BE2C (cell line): ENCODE data around the gene PRKG1.

ENCODE experiments used
- DNase-seq: peaks from one replicate; pipeline ENCODE4 v3.0.0-alpha.2; 2020
- H3K27me3 ChIP-seq: fragments of 250-450 bp; sonication (Bioruptor Pico); 2 replicates; pipeline ENCODE4 v1.5.1; 2020; ENCODE audit warnings: mild to moderate bottlenecking
- H3K36me3 ChIP-seq: fragments of 250-450 bp; sonication (Bioruptor Pico); 2 replicates; pipeline ENCODE4 v1.5.1; 2020; ENCODE audit warnings: mild to moderate bottlenecking
- H3K4me1 ChIP-seq: fragments of 250-450 bp; sonication (Bioruptor Pico); 2 replicates; pipeline ENCODE4 v1.5.1; 2020
- H3K4me3 ChIP-seq: 2 replicates; pipeline ENCODE4 v1.5.1; 2011; ENCODE audit warnings: low read depth, low read length
- H3K9me3 ChIP-seq: fragments of 250-450 bp; sonication (Bioruptor Pico); 2 replicates; pipeline ENCODE4 v1.5.1; 2020
- TF ChIP-seq, protein P1 (sequence below): IDR thresholded peaks from 2 replicates; pipeline ENCODE4 v1.5.1; 2012; ENCODE audit warnings: mild to moderate bottlenecking, low read depth, low read length

The PRKG1 gene

DNA sequence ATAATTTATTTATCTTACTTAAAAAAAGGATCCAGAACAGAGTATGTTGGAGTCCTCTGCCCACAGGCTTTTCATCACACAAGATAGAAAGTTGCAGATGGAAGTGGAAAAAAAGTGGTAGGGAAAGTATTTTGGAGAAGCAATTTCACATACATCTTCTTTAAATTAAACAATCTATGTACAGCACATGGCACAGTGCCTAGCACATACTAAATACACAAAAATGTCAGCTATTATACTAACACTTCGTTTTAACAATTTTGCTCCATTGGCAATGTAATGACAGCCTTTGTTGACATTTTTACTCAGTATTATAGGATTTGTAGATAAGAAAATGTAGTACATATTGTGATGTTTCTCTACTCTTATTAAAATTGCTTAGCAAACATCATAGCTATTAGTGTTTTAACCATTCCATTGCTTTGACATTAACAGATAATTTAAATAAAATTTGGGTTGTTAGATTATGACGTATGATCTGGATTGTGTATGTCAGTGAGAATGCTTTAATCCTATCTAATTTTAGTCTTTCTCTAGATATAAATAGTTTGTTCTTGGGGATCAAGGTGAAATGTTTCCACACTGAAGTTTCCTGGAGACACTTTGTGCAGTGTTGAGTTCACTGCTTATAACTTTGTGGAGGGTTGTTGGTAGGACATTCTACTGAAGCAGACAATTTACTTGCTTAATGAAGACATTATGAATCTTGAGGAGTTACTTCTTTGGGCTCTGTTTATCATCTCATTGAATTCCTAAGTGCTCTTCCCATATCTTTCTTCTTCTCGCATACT lies 1037.0 kb downstream of the PRKG1 start:
- Histone ChIP-seq H3K9me3 (no peaks in the 10 kb centered on the region), H3K36me3 (no peaks in the 10 kb centered on the region), H3K27me3 (no peaks in the 10 kb centered on the region), H3K4me1 (no peaks in the 10 kb centered on the region), H3K4me3 (no peak overlapping the region)
- TF ChIP-seq, protein P1, sequence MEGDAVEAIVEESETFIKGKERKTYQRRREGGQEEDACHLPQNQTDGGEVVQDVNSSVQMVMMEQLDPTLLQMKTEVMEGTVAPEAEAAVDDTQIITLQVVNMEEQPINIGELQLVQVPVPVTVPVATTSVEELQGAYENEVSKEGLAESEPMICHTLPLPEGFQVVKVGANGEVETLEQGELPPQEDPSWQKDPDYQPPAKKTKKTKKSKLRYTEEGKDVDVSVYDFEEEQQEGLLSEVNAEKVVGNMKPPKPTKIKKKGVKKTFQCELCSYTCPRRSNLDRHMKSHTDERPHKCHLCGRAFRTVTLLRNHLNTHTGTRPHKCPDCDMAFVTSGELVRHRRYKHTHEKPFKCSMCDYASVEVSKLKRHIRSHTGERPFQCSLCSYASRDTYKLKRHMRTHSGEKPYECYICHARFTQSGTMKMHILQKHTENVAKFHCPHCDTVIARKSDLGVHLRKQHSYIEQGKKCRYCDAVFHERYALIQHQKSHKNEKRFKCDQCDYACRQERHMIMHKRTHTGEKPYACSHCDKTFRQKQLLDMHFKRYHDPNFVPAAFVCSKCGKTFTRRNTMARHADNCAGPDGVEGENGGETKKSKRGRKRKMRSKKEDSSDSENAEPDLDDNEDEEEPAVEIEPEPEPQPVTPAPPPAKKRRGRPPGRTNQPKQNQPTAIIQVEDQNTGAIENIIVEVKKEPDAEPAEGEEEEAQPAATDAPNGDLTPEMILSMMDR: no peak
- no peak for DNase-seq

DNA sequence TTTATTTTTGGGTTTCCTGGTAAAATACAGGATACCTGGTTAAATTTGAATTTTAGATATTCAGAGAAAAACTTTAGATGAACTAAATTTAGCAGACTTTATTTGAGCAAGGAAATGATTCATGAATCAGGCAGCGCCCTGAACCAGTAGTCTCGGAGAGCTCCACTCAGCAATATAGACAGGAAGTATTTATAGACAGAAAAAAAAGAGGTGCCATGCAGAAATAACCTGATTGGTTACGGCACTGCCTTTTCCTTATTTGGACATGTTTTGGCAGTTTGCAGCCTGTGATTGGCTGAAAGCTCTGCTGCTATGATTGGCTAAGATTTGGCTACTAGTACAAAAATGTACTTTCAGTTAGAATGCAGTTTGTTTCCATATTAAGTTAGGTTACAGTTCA lies 1041.5 kb downstream of the PRKG1 start:
- Histone ChIP-seq H3K4me1 (no peaks in the 10 kb centered on the region), H3K4me3 (no peak overlapping the region), H3K36me3 (no peaks in the 10 kb centered on the region), H3K9me3 (no peaks in the 10 kb centered on the region), H3K27me3 (no peaks in the 10 kb centered on the region)
- no peak for DNase-seq
- TF ChIP-seq, protein P1: no peak

DNA sequence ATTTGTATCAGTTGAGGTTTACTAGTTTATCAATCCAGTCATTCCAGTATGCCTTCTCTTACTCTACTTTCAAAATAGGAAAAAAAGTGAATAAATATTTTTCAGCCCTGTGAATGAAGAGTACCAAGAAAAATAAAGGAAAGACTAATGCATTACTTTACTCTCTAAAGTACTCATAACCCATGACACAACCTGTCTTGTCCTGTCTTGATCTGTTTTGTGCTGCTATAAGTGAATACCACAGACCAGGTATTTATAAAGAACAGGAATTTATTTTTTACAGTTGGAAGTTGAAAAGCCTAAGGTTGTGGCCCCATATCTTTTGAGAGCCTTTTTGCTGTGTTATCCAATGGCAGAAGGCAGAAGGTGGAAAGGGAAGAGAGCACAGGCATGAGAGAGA lies 1045.2 kb downstream of the PRKG1 start:
- H3K4me1 ChIP-seq: no peaks in the 10 kb centered on the region
- H3K27me3 ChIP-seq: no peaks in the 10 kb centered on the region
- no peak overlapping the region for H3K4me3 ChIP-seq
- TF ChIP-seq, protein P1: no peak
- no peaks in the 10 kb centered on the region for H3K36me3 ChIP-seq
- no peaks in the 10 kb centered on the region for H3K9me3 ChIP-seq
- no peak for DNase-seq

DNA sequence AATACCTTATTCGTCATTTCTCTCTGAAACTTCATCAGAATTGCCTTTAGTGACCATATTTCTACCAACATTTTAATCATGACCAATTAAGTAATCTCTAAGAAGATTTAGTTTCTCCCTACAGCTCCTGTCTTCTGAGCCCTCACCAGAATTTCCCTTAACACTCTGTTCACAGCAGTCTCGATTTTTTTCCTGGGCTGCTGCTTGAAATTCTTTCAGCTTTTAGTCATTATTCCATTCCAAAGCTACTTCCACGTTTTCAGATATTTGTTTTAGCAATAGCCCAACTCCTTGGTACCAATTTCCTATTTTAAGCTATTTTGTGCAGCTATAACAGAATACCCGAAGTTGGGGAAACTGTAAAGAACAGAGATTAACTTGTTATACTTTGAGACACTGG lies 1047.4 kb downstream of the PRKG1 start:
- TF ChIP-seq, protein P1: no peak

DNA sequence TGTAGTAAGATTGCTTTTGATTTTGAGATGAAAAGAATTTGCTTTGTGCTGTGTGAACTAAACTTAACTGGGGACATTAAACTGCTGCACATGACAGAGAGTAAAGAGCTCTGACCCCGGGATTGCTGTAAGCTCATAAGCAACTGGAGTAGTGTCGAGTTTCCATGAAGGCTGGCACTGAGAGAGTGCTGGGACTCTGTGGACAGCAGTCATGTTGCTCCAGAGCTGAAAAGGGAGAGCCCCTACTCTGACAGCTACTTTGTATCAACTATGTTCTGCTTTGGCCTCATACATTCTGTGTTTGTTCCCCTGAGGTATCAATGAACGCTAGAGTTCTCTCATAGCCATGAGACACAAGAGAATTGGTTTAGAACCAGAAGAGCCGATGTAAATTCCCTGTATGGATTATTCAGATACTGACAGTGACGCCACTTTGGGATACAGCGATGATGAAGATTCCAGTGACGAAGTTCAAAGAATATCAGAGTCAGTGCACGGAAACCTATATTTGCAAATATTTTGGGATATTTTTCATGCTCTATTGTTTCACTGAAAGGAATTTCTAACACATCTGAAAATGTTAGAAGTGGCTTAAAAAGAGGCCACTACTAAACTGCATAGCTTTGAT lies 1053.9 kb downstream of the PRKG1 start:
- TF ChIP-seq, protein P1: no peak
- DNase-seq: no peak
- H3K4me3 ChIP-seq: no peak overlapping the region
- no peaks in the 10 kb centered on the region for H3K9me3 ChIP-seq
- no peaks in the 10 kb centered on the region for H3K36me3 ChIP-seq
- H3K27me3 ChIP-seq: no peaks in the 10 kb centered on the region
- no peaks in the 10 kb centered on the region for H3K4me1 ChIP-seq

More for the DNA sequence above, 1047.4 kb downstream of the PRKG1 start:
- DNase-seq: no peak
- Histone ChIP-seq H3K9me3 (no peaks in the 10 kb centered on the region), H3K4me1 (no peaks in the 10 kb centered on the region), H3K36me3 (no peaks in the 10 kb centered on the region), H3K4me3 (no peak overlapping the region), H3K27me3 (no peaks in the 10 kb centered on the region)
